Fibroblast of villous mesenchyme (primary cell): ENCODE measurements around the gene SYTL1. TPM values are rescaled to one million over a fixed set of nuclear protein-coding genes. Genes with fewer than 3 reads are reported as not detected.

Source experiments
- DNase-seq: peaks from one replicate; pipeline ENCODE4 v3.0.0-alpha.2; 2010; ENCODE audit warnings: low read depth
- H3K4me3 ChIP-seq: 2 replicates; pipeline ENCODE4 v1.5.1; 2011; ENCODE audit warnings: low read depth, mild to moderate bottlenecking, low read length
- total RNA-seq: library from RNA; depleted of rRNA; stranded (reverse); fragments of >200 nt; gene quantifications from 2 replicates; pipeline ENCODE4 v1.2.3, GENCODE V29; 2012
- TF ChIP-seq, protein P1 (sequence below): IDR thresholded peaks from 2 replicates; pipeline ENCODE4 v1.5.1; 2012; ENCODE audit warnings: low read depth, mild to moderate bottlenecking, low read length; ENCODE audit not compliant: insufficient read depth

Gene SYTL1
- total RNA-seq, 1 donor, result under 0.01 TPM

DNA sequence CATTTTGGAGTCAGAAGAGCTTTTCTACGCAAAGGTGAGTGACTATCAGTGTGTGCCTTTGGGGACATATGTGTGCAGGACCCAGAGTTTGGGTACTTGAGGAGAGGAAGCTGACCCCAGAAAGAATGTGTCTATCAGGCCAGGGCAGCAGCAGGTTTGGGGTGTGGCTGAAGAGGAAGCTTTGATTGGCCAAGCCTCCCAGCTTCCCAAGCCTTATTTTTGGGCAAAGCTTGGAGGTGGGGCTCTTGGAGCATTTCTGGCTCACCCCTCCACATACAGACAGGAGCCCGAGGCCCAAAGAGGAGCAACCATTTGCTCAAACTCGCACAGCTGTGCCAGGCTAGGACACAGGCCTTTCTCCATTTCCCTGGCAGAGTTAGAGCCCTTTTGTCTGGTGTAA is 55.3 kb downstream of the SYTL1 start:
- no peak overlapping the region for H3K4me3 ChIP-seq
- no peak for DNase-seq

DNA sequence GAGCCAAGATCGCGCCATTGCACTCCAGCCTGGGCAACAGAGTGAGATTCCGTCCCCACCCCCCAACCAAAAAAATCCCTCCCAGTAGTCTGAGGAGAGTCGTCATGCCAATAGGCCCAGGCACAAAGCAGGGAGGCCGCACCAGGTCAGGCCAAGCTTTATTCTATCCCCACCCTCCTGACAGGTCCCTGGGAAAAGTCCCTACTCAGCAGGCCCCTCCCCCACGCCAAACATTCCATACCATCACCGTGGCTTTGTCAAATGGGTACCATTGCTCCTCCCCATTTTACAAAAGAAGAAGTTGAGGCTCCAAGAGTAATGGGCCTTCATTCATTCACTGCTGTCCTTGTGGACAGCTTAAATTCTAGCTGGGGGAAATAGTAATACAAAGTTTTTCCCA is 55.9 kb downstream of the SYTL1 start:
- no peak overlapping the region for H3K4me3 ChIP-seq
- TF ChIP-seq, protein P1, sequence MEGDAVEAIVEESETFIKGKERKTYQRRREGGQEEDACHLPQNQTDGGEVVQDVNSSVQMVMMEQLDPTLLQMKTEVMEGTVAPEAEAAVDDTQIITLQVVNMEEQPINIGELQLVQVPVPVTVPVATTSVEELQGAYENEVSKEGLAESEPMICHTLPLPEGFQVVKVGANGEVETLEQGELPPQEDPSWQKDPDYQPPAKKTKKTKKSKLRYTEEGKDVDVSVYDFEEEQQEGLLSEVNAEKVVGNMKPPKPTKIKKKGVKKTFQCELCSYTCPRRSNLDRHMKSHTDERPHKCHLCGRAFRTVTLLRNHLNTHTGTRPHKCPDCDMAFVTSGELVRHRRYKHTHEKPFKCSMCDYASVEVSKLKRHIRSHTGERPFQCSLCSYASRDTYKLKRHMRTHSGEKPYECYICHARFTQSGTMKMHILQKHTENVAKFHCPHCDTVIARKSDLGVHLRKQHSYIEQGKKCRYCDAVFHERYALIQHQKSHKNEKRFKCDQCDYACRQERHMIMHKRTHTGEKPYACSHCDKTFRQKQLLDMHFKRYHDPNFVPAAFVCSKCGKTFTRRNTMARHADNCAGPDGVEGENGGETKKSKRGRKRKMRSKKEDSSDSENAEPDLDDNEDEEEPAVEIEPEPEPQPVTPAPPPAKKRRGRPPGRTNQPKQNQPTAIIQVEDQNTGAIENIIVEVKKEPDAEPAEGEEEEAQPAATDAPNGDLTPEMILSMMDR, result no peak
- no peak for DNase-seq

More for the DNA sequence above, 55.3 kb downstream of the SYTL1 start:
- TF ChIP-seq, protein P1, result no peak

DNA sequence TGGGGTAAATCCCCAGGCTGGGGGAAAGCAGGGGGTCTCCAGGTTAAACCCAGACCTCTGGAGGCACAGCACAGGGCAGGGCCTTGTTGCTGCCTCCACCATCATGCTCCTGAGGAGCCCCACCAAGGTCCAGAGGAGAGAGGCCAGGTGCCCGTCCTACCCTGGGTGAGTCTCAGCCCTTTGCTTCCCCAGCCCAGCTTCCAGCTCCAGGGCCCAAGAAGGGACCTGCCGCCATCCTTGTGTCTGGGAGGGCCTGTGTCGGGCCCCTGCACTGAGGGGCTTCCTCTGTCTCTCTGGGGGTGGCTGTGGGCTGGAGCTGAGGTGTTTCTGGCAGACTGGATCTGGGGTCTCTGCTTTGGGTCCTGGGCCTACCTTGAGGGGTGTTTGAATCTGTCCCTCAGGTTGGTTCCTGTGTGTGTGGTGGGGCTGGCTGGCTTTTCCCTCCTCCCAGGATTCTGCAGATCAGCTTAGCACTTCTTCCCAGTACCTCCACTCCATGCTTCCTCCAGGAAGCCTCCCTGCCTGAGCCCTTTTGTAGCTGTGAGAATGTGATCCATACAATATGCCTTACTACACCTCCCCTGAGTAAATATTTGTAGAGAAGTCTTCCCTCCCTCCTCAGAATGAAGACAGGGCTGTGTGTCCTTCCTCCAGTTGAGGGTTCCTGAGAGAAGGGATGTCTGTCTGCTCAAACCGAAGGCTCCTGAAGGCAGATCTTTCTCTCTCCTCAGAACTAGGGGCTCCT is 56.8 kb downstream of the SYTL1 start:
- no peak overlapping the region for H3K4me3 ChIP-seq
- no peak for DNase-seq
- TF ChIP-seq, protein P1, result no peak

DNA sequence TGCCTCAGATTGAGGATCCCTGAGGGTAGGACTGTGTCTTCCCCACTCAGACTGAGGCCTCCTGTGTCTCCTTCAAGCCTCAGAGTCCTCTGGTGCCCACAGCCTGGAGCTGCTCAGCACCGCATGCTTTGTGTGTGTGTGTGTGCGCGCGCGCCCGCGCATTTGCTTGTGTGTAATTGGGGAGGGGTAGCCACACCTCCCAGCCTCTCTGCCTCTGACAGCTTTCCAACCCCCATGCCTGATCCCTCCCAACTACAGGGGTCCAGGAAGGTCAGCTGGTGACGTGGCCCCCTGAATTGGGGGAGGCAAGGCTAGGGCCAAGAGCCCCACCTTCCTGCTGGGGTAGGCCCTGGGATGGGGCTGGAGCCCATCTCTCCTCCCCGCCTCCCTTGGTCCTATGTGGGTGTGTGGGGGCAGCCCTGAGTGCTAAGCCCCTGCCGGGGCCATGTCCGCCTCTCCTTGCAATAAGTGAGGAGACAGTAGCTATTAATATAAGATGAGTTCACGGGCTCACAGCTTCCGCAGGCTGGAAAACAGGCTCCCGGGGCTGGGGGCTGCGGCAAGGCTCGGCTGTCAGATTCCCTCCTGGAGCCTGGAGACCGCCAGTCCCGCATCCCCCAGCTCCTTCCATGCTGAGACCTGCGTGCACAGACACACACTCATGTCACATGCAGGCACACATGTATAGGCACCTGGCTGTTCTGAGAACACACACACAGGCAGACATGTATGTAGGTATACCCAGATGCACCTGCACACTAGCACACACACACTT is 57.6 kb downstream of the SYTL1 start:
- no peak for DNase-seq
- TF ChIP-seq, protein P1, result no peak

DNA sequence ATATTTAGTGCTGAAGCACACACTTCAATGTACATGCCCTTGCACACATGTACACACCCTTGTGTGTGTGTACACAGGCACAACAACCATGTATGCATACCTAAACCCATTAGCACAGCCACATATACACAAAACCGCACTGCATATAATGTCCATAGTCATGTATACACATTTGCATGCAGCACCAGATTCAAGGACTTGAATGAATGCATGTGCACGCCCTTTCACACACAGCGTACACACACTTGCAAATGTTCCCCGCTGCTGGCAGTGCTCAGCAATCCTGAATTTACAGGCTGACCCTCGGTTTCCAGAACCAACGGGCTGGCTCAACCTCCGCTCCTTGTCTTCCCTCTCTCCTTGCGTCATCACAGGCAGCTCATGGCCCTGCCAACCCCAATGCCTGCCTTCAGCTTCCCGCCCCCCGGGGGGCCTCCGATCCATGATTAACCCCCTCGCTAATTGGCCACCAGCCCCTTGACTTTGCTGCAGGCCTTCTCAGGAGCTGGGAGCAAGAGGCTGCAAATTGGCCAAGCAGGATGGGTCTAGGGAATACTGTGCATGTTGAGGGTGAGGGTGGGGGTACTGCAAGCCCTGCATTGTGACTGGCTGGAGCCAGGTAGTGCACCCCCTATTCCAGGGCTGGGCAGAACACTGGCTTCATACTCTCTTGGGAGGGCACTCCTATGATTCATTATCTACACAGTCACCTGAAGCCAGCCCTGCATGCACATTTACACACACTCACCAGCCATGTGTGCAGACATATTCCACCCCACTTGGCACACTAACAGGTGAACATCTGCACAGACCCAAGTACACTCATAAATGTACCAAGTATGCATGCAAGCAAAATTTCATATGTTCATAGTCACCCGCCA is 58.5 kb downstream of the SYTL1 start:
- no peak for DNase-seq
- TF ChIP-seq, protein P1, result no peak
- H3K4me3 ChIP-seq, result no peak overlapping the region

More for the DNA sequence above, 57.6 kb downstream of the SYTL1 start:
- H3K4me3 ChIP-seq, result no peak overlapping the region

DNA sequence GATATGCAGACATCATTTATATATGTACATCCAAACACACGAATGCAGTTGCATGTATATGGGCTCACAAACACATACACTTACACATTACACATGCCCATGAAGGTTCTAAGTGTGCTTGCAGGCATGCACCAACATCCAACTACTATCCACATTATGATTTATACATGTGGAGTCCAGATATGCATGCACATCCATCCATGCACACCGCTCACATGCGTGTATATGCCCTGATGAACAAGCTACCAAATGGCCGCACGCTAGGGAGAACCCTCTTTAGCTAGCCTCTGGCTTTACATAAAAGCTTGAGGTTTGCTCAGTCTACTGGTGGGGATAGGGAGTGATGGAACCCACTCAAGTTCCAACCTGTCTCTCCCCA is 59.1 kb downstream of the SYTL1 start:
- no peak overlapping the region for H3K4me3 ChIP-seq
- no peak for DNase-seq
- TF ChIP-seq, protein P1, result no peak
